GM21786 (cell line): Measurements from ENCODE around the gene BNIP1.

ENCODE experiments used
- ATAC-seq: cut with Tn5 transposase; IDR thresholded peaks from one replicate; pipeline ENCODE4 v1.9.1; 2021; ENCODE audit not compliant: unreplicated experiment

Gene BNIP1

GRCh38 chr5:173165177-173166016 is 21.1 kb downstream of the BNIP1 start:
- ATAC-seq = no peak

- no peak for ATAC-seq
Measured at GRCh38 chr5:173172166-173172565, 27.8 kb downstream of the BNIP1 start.

GRCh38 chr5:173175523-173175922 is 31.2 kb downstream of the BNIP1 start:
- no peak for ATAC-seq

- ATAC-seq = no peak
Measured at GRCh38 chr5:173178369-173178910, 34.1 kb downstream of the BNIP1 start.

- ATAC-seq = no peak
Measured at GRCh38 chr5:173180331-173180730, 36.0 kb downstream of the BNIP1 start.

GRCh38 chr5:173187054-173187743 is 42.9 kb downstream of the BNIP1 start:
- peak; percentile 58 for ATAC-seq

- no peak for ATAC-seq
Measured at GRCh38 chr5:173188280-173188679, 43.9 kb downstream of the BNIP1 start.

- ATAC-seq = no peak
Measured at GRCh38 chr5:173191015-173191414, 46.7 kb downstream of the BNIP1 start.

- ATAC-seq = no peak
Measured at GRCh38 chr5:173191561-173191960, 47.2 kb downstream of the BNIP1 start.

GRCh38 chr5:173192561-173192960 is 48.2 kb downstream of the BNIP1 start:
- ATAC-seq = no peak

- no peak for ATAC-seq
Measured at GRCh38 chr5:173196133-173196952, 52.0 kb downstream of the BNIP1 start.

GRCh38 chr5:173197375-173197891 is 53.1 kb downstream of the BNIP1 start:
- no peak for ATAC-seq

- no peak for ATAC-seq
Measured at GRCh38 chr5:173198049-173198448, 53.7 kb downstream of the BNIP1 start.

GRCh38 chr5:173200356-173200755 is 56.0 kb downstream of the BNIP1 start:
- no peak for ATAC-seq

- ATAC-seq = no peak
Measured at GRCh38 chr5:173201636-173202265, 57.4 kb downstream of the BNIP1 start.

GRCh38 chr5:173202266-173202875 is 58.0 kb downstream of the BNIP1 start:
- ATAC-seq = no peak

GRCh38 chr5:173204185-173204979 is 60.1 kb downstream of the BNIP1 start:
- ATAC-seq = no peak

- no peak for ATAC-seq
Measured at GRCh38 chr5:173205916-173206315, 61.6 kb downstream of the BNIP1 start.

GRCh38 chr5:173208296-173208695 is 64.0 kb downstream of the BNIP1 start:
- ATAC-seq = no peak
